Mucosa of rectum (tissue), 2 donors: ENCODE results near the gene RRP1B.
"Not testable (repeated sequence)": the region's sequence is repeated elsewhere in the genome, so short reads cannot be mapped to it uniquely, and the experiment has no call there.

ENCODE experiments used
- H3K27ac ChIP-seq, 2 donors: one replicate each; pipeline ENCODE4 v1.7.0; 2013; ENCODE audit warnings: inconsistent platforms in 2 of 2, low read depth in 2 of 2, low read length in 2 of 2
- H3K27me3 ChIP-seq, 2 donors: one replicate each; pipeline ENCODE4 v1.7.0; 2013; ENCODE audit warnings: low read length in 2 of 2; ENCODE audit not compliant: control insufficient read depth in 2 of 2, insufficient read depth in 2 of 2
- H3K36me3 ChIP-seq, 2 donors: one replicate each; pipeline ENCODE4 v1.7.0; 2013; ENCODE audit warnings: low read length in 2 of 2; ENCODE audit not compliant: control insufficient read depth in 2 of 2, insufficient read depth in 2 of 2
- H3K4me1 ChIP-seq, 2 donors: one replicate each; pipeline ENCODE4 v1.7.0; 2013; ENCODE audit warnings: low read length in 2 of 2, mild to moderate bottlenecking in 1 of 2; ENCODE audit not compliant: control insufficient read depth in 2 of 2, insufficient read depth in 2 of 2
- H3K4me3 ChIP-seq, 2 donors: one replicate each; pipeline ENCODE4 v1.7.0; 2013; ENCODE audit warnings: low read length in 2 of 2
- H3K9ac ChIP-seq, 2 donors: one replicate each; pipeline ENCODE4 v1.7.0; 2013; ENCODE audit warnings: low read length in 2 of 2, low read depth in 1 of 2, mild to moderate bottlenecking in 1 of 2
- H3K9me3 ChIP-seq, 2 donors: one replicate each; pipeline ENCODE4 v1.7.0; 2013; ENCODE audit warnings: low read length in 2 of 2; ENCODE audit not compliant: control insufficient read depth in 2 of 2
- donor health status: healthy.
- donor health status: Normal muscosa, but diverticular disease.

RRP1B gene, protein sequence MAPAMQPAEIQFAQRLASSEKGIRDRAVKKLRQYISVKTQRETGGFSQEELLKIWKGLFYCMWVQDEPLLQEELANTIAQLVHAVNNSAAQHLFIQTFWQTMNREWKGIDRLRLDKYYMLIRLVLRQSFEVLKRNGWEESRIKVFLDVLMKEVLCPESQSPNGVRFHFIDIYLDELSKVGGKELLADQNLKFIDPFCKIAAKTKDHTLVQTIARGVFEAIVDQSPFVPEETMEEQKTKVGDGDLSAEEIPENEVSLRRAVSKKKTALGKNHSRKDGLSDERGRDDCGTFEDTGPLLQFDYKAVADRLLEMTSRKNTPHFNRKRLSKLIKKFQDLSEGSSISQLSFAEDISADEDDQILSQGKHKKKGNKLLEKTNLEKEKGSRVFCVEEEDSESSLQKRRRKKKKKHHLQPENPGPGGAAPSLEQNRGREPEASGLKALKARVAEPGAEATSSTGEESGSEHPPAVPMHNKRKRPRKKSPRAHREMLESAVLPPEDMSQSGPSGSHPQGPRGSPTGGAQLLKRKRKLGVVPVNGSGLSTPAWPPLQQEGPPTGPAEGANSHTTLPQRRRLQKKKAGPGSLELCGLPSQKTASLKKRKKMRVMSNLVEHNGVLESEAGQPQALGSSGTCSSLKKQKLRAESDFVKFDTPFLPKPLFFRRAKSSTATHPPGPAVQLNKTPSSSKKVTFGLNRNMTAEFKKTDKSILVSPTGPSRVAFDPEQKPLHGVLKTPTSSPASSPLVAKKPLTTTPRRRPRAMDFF

DNA sequence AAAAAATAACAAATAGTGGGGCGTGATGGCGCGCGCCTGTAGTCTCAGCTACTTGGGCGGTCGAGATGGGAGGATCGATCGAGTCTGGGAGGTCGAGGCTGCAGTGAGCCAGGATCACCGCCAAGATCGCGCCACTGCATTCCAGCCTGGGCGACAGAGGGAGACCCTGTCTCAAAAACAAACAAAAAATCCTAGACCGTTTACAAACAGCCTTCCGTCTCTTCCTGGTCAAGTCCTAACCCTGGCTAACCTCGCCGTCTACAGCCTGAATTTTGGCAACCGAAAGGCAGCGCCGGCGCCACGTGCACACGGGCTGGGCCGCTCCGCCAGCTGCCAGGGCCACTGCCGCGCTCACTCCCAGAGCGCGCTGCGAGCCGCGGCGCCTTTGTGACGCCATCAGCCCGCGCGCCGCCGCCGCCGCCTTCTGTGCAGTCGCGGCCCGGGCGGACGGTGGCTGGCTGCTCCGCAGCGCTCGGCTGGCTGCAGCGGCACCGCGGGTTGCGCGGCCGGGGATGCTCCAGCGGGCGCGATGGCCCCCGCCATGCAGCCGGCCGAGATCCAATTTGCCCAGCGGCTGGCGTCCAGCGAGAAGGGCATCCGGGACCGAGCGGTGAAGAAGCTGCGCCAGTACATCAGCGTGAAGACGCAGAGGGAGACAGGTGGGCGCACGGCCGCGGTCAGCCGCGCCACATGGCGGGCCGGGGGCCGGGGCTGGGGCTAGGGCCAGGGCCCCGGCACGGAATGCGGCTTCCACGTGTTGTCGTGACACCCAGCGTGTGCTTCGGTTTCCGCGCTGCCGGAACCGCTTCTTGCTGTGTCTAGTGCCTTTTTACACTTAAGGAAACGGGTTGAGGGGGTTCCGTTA is at the start of gene RRP1B, which contains the start of gene HSF2BP:
TSS of gene RRP1B (plus strand) at position 425 of the 865 bp plus-strand sequence. CDS start at position 530, 105 bp downstream.
TSS of gene HSF2BP (minus strand) at position 353 of the 865 bp plus-strand sequence. CDS start 1,392 bp downstream, outside the sequence.
- H3K27me3 ChIP-seq = no peaks in the 10 kb centered on the region
- H3K4me1 ChIP-seq = peaks cover 10 to 11% of the 10 kb centered on the region in 2 donors
- H3K36me3 ChIP-seq = peaks cover 3 to 4% of the 10 kb centered on the region in 2 donors
- peak within 1 kb of the TSS; percentile 76 to 86 for H3K9ac ChIP-seq
- peak within 1 kb of the TSS; percentile 86 to 91 for H3K4me3 ChIP-seq
- no peaks in the 10 kb centered on the region for H3K9me3 ChIP-seq
- peak within 1 kb of the TSS; percentile 73 to 83 for H3K27ac ChIP-seq

DNA sequence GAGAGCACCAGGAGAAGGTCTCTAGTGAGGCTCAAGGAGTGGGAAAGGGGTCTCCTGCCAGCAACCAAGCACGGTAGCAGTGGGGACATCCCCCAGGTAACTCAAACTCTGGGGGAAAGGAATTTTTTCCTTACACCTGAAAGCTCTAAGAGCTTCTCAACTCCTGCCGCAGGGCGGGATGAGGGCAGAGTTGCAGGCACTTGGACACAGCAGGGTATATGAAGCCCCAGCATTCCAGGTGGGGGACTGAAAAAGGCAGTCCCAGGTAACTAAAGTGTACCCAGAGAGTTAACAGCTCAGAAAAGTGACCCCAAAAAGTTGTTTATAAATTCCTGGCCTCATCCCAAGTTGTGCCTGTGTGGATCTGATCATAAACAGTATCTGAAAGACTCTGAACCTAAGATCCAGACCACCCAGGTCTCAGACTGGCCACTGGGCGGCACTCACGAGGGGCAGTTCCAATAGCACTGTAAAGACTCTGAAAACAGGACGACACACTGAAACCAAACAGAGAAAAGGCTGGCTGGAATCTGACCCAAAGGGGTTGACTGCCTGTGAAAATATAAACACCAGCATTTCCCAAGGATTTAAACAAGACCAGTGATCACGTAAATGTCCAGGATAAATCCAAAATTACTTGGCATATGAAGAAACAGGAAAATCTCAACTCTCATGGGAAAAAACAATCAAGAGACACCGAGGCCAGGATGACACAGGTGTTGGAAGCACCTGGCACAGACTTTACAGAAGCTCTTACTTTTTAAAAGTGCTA is 47.6 kb upstream of the RRP1B start:
- Histone ChIP-seq H3K36me3 (no peaks in the 10 kb centered on the region), H3K9me3 (no peaks in the 10 kb centered on the region), H3K4me1 (peaks cover 12 to 15% of the 10 kb centered on the region in 2 donors), H3K4me3 (no peak overlapping the region), H3K27me3 (no peaks in the 10 kb centered on the region), H3K9ac (peak overlapping the region in 1 of 2 donors; percentile 8), H3K27ac (no peak overlapping the region)

DNA sequence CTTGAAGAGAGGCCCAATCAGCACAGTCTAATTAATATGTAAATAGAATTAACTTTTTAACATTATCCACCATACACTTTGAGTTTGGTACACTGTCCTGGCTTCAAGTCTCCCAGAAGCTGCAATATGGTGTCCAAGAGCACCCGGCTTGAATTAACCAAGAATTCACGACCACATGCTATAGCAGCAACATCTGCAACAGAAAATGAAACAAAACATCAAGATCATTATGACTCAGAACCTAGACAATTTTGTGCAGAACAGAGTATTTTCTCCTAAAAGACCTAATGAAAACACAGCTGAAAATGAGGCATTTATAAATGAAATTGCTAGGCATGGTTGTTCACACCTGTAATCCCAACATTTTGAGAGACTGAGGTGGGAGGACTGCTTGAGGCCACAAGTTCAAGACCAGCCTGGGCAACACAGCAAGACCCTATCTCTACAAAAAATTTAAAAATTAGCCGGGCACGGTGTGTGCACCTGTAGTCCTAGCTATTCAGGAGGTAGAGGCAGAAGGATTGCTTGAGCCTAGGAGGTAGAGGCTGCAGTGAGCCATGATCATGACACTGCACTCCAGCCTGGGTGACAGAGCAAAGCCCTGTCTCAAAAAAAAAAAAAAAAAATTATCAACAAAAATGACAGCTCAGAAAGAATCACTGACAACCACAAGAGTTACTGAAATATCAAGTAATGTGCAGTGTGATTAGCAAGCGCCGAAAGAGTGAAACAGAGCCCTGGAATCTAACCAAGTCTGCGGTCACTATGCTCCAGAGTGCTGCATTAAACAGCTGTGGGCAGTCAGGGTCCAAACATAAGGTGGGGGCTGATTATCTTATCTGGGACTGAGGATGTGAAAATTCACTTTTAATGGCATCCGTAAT is 45.4 kb upstream of the RRP1B start:
- Histone ChIP-seq H3K4me3 (no peak overlapping the region), H3K36me3 (no peaks in the 10 kb centered on the region), H3K4me1 (peaks cover 12 to 15% of the 10 kb centered on the region in 2 donors), H3K27ac (no peak overlapping the region), H3K9me3 (no peaks in the 10 kb centered on the region), H3K27me3 (no peaks in the 10 kb centered on the region), H3K9ac (no peak overlapping the region)

DNA sequence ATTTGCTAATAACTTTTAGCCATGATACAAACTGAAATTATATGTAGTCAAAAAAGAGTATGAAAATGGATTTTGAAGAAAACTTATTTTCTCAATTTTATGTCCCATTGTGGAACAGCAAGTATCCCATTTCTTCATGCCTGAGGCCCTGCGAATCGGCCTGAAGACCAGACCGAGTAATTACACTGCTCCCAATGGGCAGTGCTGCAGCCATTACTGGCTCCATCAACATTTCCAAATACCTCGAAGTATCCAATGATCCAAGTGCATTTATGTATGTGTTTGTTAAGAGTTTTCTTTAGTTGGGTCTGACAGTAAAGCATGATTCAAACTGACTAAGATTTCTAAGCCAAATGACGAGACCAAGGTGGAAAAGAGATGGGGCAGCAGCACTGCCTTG is 44.5 kb upstream of the RRP1B start:
- H3K9ac ChIP-seq = no peak overlapping the region
- peaks cover 11 to 13% of the 10 kb centered on the region in 2 donors for H3K4me1 ChIP-seq
- no peak overlapping the region for H3K4me3 ChIP-seq
- H3K36me3 ChIP-seq = no peaks in the 10 kb centered on the region
- no peak overlapping the region for H3K27ac ChIP-seq
- H3K27me3 ChIP-seq = no peaks in the 10 kb centered on the region
- no peaks in the 10 kb centered on the region for H3K9me3 ChIP-seq

DNA sequence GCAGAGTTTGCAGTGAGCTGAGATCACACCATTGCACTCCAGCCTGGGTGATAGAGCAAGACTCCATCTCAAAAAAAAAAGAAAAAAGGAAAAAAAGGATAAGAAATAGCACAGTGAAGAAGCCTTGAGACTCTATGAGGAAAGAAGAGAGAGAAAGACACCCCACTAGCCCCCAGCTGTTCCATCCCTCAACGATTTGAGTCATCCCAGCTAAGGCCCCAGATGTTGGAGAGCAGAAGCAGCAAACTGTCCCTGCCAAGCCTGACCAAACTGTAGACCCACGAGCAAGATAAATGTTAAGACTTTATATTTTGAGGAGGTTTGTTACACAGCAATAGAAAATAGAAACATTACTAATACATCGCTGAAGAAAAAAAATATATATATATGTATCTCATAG is 42.5 kb upstream of the RRP1B start:
- not testable (repeated sequence) for H3K4me1 ChIP-seq, H3K4me3 ChIP-seq, H3K27ac ChIP-seq, H3K27me3 ChIP-seq, H3K9ac ChIP-seq, H3K36me3 ChIP-seq, H3K9me3 ChIP-seq

DNA sequence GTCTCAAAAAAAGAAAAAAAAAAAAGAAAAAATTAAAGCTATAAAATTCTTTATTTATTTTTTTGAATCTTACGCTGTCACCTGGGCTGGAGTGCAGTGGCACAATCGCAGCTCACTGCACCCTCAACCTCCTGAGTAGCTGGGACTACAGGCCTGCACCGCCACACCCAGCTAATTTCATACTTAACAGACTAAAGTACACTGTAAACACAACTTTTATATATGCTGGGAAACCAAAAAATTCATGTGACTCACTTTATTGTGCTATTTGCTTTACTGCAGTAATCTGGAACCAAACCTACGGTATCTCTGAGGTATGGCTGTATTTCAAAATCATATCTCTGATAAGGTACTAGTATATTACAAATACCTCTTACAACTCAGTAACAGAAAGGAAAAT is 40.4 kb upstream of the RRP1B start:
- H3K27me3 ChIP-seq = no peaks in the 10 kb centered on the region
- peaks cover 4 to 8% of the 10 kb centered on the region in 2 donors for H3K9me3 ChIP-seq
- peaks cover 2 to 3% of the 10 kb centered on the region in 2 donors for H3K4me1 ChIP-seq
- peak overlapping the region in 1 of 2 donors; percentile 51 for H3K4me3 ChIP-seq
- peak overlapping the region; percentile 85 to 88 for H3K27ac ChIP-seq
- peak overlapping the region in 1 of 2 donors; percentile 30 for H3K9ac ChIP-seq
- no peaks in the 10 kb centered on the region for H3K36me3 ChIP-seq

DNA sequence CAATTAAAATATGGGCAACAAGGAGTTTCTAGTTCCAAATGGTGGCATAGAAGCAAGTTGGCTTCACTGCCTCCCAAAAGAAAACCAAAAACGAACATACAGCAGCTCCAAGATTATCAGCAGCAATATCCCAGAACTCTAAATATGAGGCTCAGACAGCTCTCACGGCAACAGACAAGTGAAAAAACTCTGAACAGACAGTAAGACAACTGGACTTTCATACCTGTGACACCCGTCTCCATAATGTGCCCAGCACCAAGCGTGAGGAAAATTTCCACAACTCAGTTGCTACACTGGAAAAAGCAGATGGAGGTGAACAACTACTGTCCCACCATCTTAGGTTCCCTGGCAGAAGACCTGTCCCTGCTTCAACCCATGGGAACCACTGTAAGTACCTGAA is 40.0 kb upstream of the RRP1B start:
- H3K36me3 ChIP-seq = no peaks in the 10 kb centered on the region
- peaks cover 2 to 3% of the 10 kb centered on the region in 2 donors for H3K4me1 ChIP-seq
- H3K27me3 ChIP-seq = no peaks in the 10 kb centered on the region
- H3K4me3 ChIP-seq = peak overlapping the region; percentile 42 to 51
- peak overlapping the region; percentile 85 to 88 for H3K27ac ChIP-seq
- H3K9me3 ChIP-seq = peaks cover 4 to 8% of the 10 kb centered on the region in 2 donors
- H3K9ac ChIP-seq = peak overlapping the region; percentile 26 to 30

DNA sequence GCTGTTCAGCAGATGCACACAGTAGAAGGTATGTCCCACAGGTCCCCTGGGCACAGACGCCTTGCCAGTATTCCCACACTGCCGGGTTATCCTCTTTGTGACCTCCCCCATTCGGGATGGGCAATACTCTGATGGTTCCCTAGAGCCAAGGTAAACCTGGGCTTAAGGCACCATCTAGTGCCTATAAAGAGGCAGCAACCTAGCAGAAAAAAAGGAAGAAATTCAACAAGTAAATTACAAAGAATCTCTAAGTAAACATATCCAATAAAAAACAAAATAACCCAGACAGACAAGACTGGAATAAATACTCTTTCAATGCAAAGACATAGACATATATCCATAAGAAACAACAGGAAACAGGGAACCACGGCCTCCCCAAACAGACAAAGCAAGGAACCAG is 39.5 kb upstream of the RRP1B start:
- Histone ChIP-seq H3K4me1 (peaks cover 2 to 3% of the 10 kb centered on the region in 2 donors), H3K27ac (peak overlapping the region; percentile 85 to 88), H3K27me3 (no peaks in the 10 kb centered on the region), H3K9ac (peak overlapping the region; percentile 26 to 30), H3K36me3 (no peaks in the 10 kb centered on the region), H3K4me3 (peak overlapping the region; percentile 42 to 51), H3K9me3 (peaks cover 4 to 8% of the 10 kb centered on the region in 2 donors)
